AG08396 (cell line): Measurements from ENCODE around the gene CASZ1.

ENCODE experiments used
- DNase-seq: peaks from one replicate; pipeline ENCODE4 v3.0.0; 2012; ENCODE audit warnings: low spot score, mixed read lengths

Gene CASZ1

DNA sequence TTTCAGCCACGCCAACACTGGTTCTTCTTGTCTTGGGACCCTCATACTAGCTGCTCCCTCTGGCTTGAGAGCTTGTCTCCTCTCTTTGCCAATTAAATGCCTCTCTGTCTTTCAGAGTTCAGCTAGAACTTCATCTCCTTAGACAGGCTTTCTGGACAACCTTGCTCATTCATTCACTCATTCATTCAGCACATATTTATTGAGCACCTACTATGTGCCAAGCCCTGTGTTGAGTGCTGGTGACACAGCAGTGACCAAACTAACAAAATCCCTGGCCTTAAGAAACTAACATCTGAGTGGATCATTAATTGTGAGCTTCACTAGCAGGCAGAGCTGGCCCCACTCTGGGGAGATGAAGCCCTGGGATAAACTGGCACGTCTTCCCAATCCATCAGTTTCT lies 24.9 kb upstream of the CASZ1 start:
- DNase-seq: no peak

DNA sequence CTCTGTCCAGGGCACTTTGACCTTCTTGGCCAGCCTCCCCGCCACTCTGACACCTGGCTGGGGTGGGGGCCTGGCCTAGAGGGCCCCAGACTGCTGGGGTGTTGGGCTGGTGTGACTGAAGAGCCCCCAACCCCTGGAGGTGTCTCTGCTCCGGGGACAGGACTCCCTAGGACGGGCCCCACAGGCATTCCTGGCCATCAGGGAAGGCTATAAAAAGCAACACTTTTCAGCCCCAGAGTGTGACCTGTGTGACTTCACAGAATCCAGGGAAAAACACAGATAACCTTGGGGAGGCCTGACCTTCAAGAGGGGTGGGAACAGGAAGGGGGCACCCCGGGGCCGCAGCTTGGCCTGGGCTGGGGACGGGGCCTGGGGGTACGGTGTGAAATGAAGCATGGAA lies 24.0 kb upstream of the CASZ1 start:
- no peak for DNase-seq

DNA sequence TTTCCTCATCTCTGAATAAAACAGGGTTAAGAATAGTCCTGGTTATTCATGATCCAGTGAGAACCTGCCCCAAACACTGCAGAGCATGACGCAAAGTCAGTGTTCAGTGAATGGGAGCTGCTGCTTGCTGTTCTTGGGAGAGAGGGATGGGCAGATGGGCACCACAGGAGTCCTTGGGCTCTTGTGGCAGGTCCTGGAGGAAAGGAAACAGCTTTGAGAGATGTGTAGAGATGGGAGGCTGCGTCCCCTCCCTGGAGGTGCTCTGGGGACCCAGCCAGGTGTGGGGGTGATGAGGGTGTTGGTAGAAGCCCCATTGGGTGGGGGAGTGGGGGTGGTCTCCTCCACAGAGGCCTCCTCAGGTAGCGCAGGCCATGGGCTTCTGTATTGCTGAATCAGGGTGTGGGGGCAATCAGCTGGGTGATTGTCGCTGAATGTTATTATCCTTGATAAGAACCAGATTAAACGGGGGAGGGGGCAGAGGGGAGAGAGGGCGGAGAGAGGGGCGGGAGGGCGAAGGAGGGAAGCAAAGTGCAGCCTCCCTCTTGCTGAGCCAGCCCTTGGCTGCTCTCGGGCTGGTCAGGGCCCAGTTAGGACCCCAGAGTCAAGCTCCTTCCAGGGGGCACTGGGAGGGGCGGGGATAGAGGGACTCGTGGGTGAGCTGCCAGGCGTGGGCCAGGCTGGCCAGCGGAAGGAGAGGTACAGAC lies 22.9 kb upstream of the CASZ1 start:
- DNase-seq: no peak

DNA sequence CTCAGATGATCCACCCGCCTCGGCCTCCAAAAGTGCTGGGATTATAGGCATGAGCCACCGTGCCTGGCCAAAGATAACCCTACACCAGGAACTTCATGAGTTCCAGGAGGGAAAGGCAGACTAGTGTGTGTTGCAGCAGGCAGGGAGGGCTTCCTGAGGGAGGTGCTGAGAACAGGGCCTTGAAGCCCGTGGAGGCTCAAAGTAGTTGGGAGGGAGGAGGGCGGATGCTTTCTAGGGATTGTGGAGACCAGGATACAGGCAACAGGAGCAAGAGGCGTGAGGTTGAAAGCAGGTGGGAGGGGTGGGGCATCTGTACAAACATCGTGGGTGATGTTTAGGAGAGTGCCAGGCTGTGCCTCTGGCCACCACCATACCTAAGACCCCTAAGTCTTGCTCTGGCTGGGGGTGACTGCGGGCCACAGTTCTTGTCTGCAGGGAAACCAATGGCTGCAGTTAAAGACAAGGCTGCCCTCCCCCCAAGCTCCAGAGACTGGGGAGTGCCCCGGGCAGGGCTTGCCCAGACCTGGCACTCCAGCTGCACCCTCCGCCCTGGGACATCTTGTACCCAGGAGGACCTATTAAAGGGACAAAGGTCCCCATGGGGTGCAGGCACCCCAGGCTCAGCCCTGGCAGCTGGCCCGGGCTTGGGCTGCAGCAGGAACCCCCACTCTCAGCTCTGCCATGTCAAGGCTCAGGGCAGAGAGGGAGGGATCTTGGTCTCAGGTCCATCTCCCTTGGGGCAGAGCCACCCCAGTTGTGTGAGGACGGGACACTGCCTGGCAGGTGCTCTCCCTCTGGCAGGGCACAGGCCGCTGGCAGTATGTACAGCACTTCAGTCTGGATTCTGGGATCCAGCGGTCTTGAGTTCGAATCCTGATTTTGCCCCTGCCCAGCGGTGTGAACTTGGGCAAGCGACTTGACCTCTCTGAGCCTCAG lies 22.1 kb upstream of the CASZ1 start:
- no peak for DNase-seq

DNA sequence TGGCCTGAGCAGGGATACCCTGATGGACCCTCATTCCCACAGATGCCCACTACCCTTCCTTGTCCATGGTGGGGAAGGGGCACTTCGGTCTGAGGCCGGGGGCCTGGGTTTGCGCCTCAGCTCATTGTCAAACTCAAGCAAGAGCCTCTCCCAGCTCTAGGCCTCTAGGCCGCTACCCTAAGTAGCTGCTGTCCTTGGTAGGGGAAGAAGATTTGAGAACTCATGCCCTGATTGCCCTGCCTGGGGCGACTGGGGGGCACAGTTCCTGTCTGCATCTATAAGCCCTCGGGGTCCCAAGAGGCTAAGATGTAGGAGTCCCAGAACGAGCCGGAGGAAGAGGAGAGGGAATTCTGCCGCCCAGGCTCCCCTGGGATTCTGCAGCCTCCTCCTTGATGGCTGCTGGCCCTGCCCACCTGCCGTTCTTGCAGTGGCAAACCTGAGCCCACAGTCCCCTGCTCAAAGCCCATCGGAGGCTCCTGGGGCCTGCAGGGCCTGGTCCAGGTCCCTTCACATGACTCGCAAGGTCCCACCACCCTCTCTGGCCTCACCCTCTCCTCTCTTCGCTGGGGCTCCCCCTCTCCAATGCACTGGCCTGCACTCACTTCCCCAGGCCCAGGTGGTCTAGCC lies 20.4 kb upstream of the CASZ1 start:
- no peak for DNase-seq

DNA sequence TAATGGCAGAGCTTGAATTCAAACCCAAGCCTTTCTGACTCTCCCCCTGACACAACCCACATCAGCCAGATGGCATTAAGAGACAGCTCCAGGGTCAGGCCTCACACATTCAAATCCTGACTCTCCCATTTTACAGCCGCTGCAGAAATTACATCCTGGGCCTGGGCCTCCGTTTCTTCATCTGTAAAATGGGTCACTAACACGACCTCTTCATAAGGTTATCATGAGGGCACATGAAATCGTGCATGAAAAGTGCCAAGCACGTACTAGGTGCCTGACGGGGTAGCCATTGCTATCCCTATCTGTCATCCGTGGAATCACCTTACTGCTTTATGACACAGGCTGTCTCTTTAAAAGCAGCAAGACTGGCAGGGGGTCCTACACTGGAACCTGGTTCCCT lies 19.8 kb upstream of the CASZ1 start:
- DNase-seq: no peak

DNA sequence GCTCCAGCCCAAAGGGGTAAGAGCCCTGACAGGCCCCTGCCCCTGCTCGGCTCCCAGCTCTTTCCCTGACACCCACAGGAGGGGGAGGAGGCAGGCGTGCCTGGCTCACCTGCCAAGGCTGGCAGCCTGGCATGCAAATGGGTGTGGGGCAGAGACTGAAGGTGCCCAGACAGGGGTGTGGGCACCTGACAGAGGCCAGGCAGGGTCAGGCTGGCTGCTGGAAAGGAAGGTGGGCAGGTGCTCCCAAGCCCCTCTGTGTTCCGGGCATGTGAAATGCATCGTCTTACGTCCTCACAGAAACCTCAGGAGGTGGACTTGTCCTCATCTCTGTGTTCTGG lies 19.4 kb upstream of the CASZ1 start:
- DNase-seq: no peak

DNA sequence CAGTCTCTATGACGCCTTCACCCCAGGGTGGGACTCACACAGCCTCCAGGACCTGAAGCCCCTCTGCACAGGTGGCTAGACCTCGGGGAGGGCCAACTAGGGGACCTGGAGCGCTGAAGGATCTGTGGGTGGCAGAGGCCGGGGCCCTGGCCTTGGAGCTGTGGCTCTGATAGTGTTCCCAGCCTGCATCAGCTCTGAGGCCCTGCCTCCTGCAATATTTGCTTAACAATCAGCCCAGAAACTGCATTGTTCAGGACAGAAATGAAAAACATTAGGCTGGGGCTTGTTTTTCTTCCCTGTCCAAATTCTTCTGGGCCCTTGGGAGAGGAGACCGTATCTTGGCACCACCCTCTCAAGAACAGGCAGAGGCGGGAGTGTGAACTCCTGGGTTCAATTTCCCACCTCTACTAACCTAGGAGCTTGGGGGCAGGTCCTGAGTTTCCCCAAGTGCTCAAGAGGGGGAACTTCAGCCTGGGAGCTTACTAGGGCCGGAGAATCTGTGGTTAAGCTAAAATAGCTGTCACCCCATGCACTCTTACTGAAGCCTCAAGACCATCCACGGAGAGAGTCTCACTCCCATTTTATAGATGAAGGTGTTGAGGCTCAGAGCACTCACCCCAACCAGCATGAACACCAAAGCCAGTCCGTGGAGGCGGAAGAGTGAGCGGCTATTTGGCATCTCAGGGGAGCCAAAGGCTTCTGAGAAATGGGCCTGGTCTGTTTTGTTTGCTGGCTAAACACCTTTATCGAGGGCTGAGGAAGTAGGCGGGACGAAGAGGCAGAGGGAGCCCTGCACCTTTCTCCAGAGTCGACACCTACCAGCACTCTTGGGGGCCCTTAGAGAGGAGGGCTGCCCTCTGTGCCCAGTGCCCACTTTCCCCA lies 18.8 kb upstream of the CASZ1 start:
- no peak for DNase-seq

DNA sequence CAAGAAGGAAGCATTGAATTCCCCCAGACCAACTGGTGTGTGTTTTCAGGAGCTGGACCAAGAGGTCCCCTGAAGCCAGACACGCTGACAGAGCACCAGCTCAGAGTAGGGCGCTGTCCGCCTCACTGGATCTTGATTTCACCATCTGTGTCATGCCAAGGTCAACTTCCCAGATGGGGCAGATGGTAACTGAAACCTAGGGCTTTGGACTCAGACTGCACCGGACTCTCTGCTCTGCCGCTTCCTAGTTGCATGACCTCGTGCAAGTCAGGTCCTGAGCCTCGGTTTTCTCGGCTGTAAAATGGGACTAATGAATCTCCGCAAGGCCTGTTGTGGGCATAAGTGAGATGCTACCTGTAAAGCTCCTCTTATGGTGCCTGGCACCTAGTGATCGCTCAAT lies 17.9 kb upstream of the CASZ1 start:
- DNase-seq: no peak

DNA sequence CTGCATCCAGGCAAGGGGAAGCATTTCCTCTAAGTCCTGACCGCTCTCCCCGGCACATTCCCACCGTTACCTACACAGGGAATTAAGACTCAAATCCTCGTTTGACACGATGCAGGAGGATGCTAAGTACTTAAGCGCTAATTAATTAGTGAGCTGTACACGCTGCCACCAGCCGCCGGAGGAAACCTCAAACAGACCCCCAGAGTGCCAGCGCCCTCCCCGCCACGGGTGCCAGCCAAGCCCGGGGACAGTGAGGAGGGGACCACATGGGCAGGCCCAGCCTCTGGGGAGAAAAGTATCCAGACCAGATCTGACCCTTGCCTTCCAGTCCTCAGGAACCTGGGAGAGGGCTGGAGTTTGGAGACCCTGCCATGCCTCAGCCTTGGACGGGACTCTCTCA lies 17.4 kb upstream of the CASZ1 start:
- DNase-seq: no peak

DNA sequence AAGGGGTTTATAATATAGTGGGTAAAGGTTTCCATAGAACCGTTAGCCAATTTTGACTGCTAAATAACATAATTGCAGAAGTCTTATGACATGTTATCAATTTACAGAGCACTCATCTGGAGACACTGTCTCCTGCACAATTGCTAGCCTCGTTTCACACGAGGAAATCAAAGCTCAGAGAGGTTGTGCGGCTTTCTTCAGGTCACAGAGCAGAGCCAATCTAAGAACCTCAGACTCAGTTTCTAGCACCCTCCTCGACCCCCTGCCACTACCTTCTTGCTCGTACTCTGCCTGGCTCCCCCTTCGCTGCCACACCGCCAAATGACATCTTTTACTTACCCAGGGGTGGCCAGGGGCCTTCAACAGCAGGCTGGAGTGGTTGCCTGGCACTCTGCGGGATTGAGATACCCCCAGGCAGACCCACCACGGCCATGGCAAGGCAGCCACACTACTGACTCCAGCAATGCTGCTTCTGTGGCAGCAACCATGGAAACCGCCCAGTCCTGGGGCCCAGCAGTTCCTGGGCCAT lies 16.0 kb upstream of the CASZ1 start:
- no peak for DNase-seq

DNA sequence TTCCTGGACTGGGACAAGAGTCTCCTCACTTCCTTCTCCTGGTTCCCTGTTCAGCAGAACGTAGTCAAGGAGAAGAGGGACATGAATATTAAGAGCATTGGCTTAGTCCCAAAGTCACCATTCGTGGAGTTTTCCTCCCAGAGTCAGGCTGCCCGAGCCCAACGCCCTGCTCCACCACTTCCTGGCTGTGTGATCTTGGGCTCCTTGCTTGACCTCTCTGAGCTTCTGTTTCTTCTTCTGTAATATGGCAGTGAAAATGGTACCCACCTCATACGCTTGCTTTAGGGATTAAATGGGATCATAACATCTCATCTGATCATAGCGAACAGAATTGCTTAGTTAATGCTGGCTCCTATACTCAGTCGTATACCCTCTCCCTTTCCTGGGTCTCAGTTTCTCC lies 12.0 kb upstream of the CASZ1 start:
- DNase-seq: no peak

DNA sequence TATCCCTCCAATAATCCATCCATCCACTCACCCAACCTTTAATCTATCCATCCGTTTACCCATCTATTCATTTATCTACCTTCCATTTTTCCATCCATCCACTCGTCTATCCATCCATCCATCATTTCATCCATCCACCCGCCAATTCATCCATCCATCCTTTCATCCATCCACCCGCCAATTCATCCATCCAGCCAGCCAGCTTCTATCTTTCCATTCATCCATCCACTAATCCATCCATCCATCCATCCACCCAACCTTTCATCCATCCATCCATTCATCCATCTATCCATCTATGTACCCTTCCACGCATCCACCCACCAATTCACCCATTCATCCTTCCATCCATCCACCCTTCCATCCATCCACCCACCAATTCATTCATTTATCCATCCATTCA lies 10.5 kb upstream of the CASZ1 start:
- no peak for DNase-seq

DNA sequence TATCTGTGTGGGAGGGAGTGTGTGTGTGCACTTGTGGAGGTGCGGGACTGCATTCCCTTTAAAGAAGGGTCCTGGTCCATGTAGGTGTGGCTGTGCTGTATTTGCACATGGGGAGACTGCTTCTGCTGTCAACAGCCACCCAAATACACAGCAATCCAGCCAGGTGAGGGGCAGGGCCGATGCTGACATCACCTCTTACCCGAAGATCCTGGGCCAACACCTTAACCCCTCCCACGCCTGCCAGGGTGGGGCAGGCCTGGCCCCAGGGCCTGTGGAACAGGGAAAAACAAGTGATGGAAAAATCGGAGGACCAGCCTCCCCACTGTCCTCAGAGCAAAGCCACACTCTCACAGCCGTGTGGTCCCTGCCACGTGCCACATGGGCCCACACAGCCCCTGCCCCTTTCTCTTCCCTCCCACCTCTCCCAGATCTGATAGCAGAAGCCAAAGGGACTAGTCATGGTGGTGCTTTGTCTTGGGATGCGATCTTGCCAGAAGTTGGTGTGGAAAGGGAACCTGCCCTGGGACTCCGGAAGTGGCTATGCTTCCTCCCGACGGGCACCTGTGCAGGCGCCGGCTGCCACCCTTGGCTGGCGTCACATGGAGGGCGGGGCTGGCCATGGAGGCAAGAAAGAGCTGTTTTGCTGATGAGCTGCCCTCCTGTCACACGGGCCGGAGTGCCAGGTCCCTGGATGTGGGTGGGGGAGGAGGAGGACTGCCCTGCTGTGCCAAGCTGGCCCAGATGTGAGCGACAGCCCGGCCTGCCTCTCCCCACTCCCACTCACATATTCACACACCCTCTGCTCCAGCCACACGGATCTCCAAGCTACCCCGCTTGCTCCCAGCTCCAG lies 7.8 kb upstream of the CASZ1 start:
- DNase-seq: no peak

DNA sequence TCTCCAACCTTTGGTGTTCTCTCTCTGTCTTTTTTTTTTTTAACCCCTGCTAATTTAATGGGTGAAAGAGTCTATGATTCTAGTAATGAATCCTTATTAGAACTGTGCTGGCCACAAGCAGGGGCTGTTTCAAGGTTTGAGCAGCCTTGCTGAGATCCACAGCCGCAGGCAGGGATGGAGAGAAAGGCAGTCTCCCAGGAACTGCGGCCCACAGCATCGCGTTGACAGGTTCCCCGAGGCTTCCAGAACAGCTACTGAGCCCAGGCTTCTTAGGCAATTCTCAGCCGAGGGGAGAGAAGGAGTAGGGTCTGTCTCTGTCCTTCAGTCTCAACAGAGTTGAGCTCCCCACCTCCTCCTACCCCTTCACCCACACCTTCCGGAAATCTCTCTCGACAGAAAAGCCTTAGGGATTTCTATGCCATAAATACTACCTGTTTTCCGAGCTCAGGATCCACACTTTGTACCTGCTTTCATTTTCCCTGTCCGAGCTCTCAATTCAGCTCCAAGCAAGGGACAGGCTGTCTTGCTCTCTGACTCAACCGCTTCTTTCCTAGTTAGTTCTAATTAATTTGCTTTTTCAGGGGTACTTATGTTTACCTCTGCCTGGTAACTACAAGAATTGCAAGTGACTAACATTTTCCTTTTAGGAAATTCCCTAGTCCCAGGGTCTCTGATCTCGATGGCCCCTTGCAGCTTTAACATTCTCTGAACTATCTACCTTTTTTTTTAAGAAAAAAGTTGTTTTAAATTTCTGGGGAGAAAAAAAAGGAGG lies 6.7 kb upstream of the CASZ1 start:
- no peak for DNase-seq

DNA sequence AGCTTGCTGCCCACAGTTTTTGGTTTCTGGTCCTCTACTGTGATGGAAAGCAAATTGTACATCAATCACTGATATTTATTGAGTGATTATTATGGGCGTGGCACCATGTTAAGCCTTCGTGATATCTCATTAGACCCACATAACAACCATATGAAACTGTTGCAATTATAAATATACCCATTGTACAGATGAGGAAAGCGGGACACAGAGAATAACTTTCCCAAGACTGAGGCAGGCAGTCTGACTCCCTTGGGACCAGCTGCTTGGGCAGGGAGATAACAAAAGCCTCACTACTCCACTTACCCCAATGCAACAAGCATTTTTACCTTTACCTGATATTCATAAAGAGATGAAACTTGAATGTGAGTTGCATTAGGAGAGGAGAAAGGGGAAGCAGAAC lies 4.3 kb upstream of the CASZ1 start:
- DNase-seq: no peak

DNA sequence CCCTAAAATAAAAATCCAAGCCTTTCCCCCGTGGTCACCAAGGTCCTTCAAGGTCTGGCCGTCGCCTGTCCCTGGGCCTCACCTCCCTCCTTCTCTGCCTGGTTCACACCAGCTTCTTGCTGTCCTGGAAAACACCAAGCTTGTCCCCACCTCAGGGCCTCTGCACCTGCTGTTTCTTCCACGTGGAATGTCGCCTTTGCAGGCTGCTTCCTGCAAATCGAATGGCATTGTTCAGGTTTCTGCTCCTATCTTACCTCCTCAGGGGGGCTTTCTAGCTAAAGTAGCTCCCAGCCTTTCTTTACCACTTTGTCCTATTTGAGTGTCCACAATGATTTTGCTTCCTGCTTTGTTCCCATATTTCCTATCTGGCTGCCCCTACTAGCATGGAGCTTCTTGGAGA lies 3.3 kb upstream of the CASZ1 start:
- DNase-seq: no peak

DNA sequence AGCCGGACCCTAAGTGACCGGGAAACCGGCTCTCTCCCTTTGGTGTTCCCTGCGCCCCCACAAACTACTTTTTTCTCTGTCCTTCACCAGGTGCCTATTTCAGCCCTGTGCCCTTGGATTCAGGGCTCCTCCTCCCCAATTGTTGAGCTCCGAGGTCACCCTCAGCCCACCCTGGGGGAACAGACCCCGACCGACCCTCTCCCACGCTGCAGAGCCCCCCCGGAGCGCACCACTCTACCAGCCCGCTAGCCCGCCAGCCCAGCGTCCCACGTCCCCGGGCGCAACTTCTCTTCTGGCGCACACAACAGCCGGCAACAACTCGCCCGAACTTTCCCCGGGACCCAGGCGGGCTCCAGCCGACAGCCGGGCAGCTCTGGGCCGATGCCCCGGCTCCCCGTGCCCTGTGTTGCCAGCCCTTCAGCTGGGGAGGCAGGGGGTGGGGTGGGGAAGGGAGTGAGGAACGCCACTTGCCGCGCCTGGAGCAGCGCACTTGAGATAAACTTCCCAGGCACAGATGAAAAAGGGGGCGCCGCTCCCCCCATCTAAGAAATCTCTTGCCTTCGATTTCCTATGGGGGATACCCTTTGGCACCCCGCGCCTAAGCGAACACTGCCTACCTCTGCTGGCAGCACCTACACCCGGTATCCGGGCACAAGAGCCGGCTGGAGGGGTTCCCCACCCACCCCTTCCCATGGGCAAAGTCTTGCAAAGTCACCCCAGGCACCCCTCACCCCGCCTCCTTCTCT lies 997 bp downstream of the CASZ1 start:
- peak; percentile 26 for DNase-seq

DNA sequence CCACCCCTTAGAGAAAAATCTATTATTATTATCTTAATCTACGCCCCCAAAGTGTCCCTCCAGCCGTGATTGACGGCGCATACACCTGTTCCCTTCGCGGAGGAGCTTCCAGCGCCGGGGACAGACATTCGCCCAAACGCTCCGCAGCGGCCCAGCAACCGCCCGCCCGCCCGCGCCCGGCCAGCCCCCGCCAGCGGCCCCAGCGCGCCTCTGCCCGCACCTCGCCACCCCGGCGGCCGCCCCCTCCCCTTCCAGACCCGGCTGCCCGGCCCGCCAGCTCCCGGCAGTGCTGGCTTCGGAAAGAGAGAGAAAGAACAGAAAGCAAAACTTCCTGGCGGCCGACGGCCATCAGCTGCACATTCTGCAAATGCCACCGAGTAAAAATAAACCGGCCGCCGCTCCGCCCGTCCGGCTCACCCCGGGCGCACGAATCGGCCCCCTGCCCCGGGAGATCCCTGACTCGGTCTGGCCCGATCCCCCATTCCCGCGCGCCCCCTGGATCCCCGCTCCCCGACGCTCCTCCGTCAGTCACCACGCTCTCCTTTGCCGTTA lies 1.6 kb downstream of the CASZ1 start:
- peak; percentile 32 for DNase-seq
